Measurements from ENCODE around the gene CDRT15L2. TPM values are rescaled to one million over a fixed set of nuclear protein-coding genes. Genes with fewer than 3 reads are reported as not detected.
"Not testable (repeated sequence)": the region's sequence is repeated elsewhere in the genome, so short reads cannot be mapped to it uniquely, and the experiment has no call there.

The CDRT15L2 gene
- total and polyA plus RNA-seq, 10 of the 15 experiments (the other 5 are each of a cell fraction or from before 2014, with no cell fraction given), result not detected

- H3K27me3 ChIP-seq (replicated peaks in 1 of 2; ENCODE audit: control insufficient read depth in 2 of 2, insufficient read depth in 2 of 2, low read length in 1 of 2); H4K20me1 ChIP-seq (ENCODE audit: control insufficient read depth, insufficient read depth); H3K9ac ChIP-seq (ENCODE audit: control insufficient read depth, insufficient read depth, low read length); FAIRE-seq; SMC1A ChIA-PET (ENCODE audit: uncharacterized antibody, unreplicated experiment); H3K4me1 ChIP-seq (ENCODE audit: control insufficient read depth, insufficient read depth, low read length); BruUV-seq (replicated peaks); H3K9me3 ChIP-seq (replicated peaks; ENCODE audit: control insufficient read depth, insufficient read depth, low read length); H3K4me3 ChIP-seq; H3K4me2 ChIP-seq (ENCODE audit: control insufficient read depth, insufficient read depth); CTCF ChIA-PET; in situ Hi-C loops (cut with MboI); ATAC-seq; H2AFZ ChIP-seq (ENCODE audit: control insufficient read depth, low read depth, low read length); DNase-seq (ENCODE audit: low read depth, low spot score); H3K79me2 ChIP-seq (ENCODE audit: control insufficient read depth, insufficient read depth, low read length); intact Hi-C loops (cut with micrococcal nuclease; ENCODE audit: unreplicated experiment); H3K27ac ChIP-seq (ENCODE audit: control insufficient read depth, insufficient read depth); H3K36me3 ChIP-seq (ENCODE audit: control insufficient read depth in 2 of 2, insufficient read depth in 2 of 2, low read length in 1 of 2); POLR2A ChIA-PET; RAD21 ChIA-PET (ENCODE audit: unreplicated experiment): not testable (repeated sequence)
- WGBS (ENCODE audit: insufficient coverage, insufficient replicate concordance, low lambda C conversion rate, missing lambda C conversion rate), result 53% methylated on average over 2 of the region's 8 CpGs
Measured at GRCh38 chr17:20573216-20573615, 6.3 kb upstream of the CDRT15L2 start.

- H2AFZ ChIP-seq (ENCODE audit: control insufficient read depth, low read depth, low read length); H3K4me1 ChIP-seq (ENCODE audit: control insufficient read depth, insufficient read depth, low read length); H3K4me2 ChIP-seq (ENCODE audit: control insufficient read depth, insufficient read depth); CTCF ChIA-PET; H3K27me3 ChIP-seq (replicated peaks in 1 of 2; ENCODE audit: control insufficient read depth in 2 of 2, insufficient read depth in 2 of 2, low read length in 1 of 2); H3K9ac ChIP-seq (ENCODE audit: control insufficient read depth, insufficient read depth, low read length); DNase-seq (ENCODE audit: low read depth, low spot score); H3K9me3 ChIP-seq (replicated peaks; ENCODE audit: control insufficient read depth, insufficient read depth, low read length); H3K79me2 ChIP-seq (ENCODE audit: control insufficient read depth, insufficient read depth, low read length); in situ Hi-C loops (cut with MboI); H3K27ac ChIP-seq (ENCODE audit: control insufficient read depth, insufficient read depth); intact Hi-C loops (cut with micrococcal nuclease; ENCODE audit: unreplicated experiment); RAD21 ChIA-PET (ENCODE audit: unreplicated experiment); H3K36me3 ChIP-seq (ENCODE audit: control insufficient read depth in 2 of 2, insufficient read depth in 2 of 2, low read length in 1 of 2); BruUV-seq (replicated peaks); H3K4me3 ChIP-seq; H4K20me1 ChIP-seq (ENCODE audit: control insufficient read depth, insufficient read depth); ATAC-seq; FAIRE-seq; SMC1A ChIA-PET (ENCODE audit: uncharacterized antibody, unreplicated experiment); POLR2A ChIA-PET: not testable (repeated sequence)
- 18% methylated on average over 2 of the region's 2 CpGs for WGBS (ENCODE audit: insufficient coverage, insufficient replicate concordance, low lambda C conversion rate, missing lambda C conversion rate)
Measured at GRCh38 chr17:20575071-20575470, 4.5 kb upstream of the CDRT15L2 start.

- H3K9ac ChIP-seq (ENCODE audit: control insufficient read depth, insufficient read depth, low read length); H3K4me1 ChIP-seq (ENCODE audit: control insufficient read depth, insufficient read depth, low read length); H3K36me3 ChIP-seq (ENCODE audit: control insufficient read depth in 2 of 2, insufficient read depth in 2 of 2, low read length in 1 of 2); H3K79me2 ChIP-seq (ENCODE audit: control insufficient read depth, insufficient read depth, low read length); H3K9me3 ChIP-seq (replicated peaks; ENCODE audit: control insufficient read depth, insufficient read depth, low read length); H3K27ac ChIP-seq (ENCODE audit: control insufficient read depth, insufficient read depth); H3K4me3 ChIP-seq; H3K4me2 ChIP-seq (ENCODE audit: control insufficient read depth, insufficient read depth); intact Hi-C loops (cut with micrococcal nuclease; ENCODE audit: unreplicated experiment); H3K27me3 ChIP-seq (replicated peaks in 1 of 2; ENCODE audit: control insufficient read depth in 2 of 2, insufficient read depth in 2 of 2, low read length in 1 of 2); H4K20me1 ChIP-seq (ENCODE audit: control insufficient read depth, insufficient read depth); SMC1A ChIA-PET (ENCODE audit: uncharacterized antibody, unreplicated experiment); POLR2A ChIA-PET; in situ Hi-C loops (cut with MboI); H2AFZ ChIP-seq (ENCODE audit: control insufficient read depth, low read depth, low read length); RAD21 ChIA-PET (ENCODE audit: unreplicated experiment); FAIRE-seq; DNase-seq (ENCODE audit: low read depth, low spot score); BruUV-seq (replicated peaks); CTCF ChIA-PET: not testable (repeated sequence)
- WGBS (ENCODE audit: insufficient coverage, insufficient replicate concordance, low lambda C conversion rate, missing lambda C conversion rate), result 68% methylated on average over 9 of the region's 14 CpGs
- peak; percentile 52; the same call in 2 of the 3 replicates for ATAC-seq
Measured at GRCh38 chr17:20583891-20584577, 4.5 kb downstream of the CDRT15L2 start.

GRCh38 chr17:20588744-20589453 lies 9.4 kb downstream of the CDRT15L2 start:
- CTCF ChIA-PET; FAIRE-seq; H3K9me3 ChIP-seq (replicated peaks; ENCODE audit: control insufficient read depth, insufficient read depth, low read length); H3K9ac ChIP-seq (ENCODE audit: control insufficient read depth, insufficient read depth, low read length); H3K27ac ChIP-seq (ENCODE audit: control insufficient read depth, insufficient read depth); RAD21 ChIA-PET (ENCODE audit: unreplicated experiment); H2AFZ ChIP-seq (ENCODE audit: control insufficient read depth, low read depth, low read length); H3K4me3 ChIP-seq; H4K20me1 ChIP-seq (ENCODE audit: control insufficient read depth, insufficient read depth); ATAC-seq; H3K4me2 ChIP-seq (ENCODE audit: control insufficient read depth, insufficient read depth); POLR2A ChIA-PET; H3K79me2 ChIP-seq (ENCODE audit: control insufficient read depth, insufficient read depth, low read length); H3K36me3 ChIP-seq (ENCODE audit: control insufficient read depth in 2 of 2, insufficient read depth in 2 of 2, low read length in 1 of 2); SMC1A ChIA-PET (ENCODE audit: uncharacterized antibody, unreplicated experiment); intact Hi-C loops (cut with micrococcal nuclease; ENCODE audit: unreplicated experiment); BruUV-seq (replicated peaks); in situ Hi-C loops (cut with MboI); H3K4me1 ChIP-seq (ENCODE audit: control insufficient read depth, insufficient read depth, low read length); DNase-seq (ENCODE audit: low read depth, low spot score); H3K27me3 ChIP-seq (replicated peaks in 1 of 2; ENCODE audit: control insufficient read depth in 2 of 2, insufficient read depth in 2 of 2, low read length in 1 of 2): not testable (repeated sequence)
- 76% methylated on average over 22 of the region's 69 CpGs for WGBS (ENCODE audit: insufficient coverage, insufficient replicate concordance, low lambda C conversion rate, missing lambda C conversion rate)

Measured in GM12878 (cell line).